HEK293 (cell line): ENCODE data around the gene DGCR6L.

Experiments
- CTCF ChIA-PET: fragments of 350-600 bp; formaldehyde crosslinking; extraction: SDS; loops from one replicate; lab custom pipeline; 2021; ENCODE audit warnings: antibody characterized with exemption; lab: Yijun Ruan, JAX
- POLR2A ChIA-PET: fragments of 300-600 bp; formaldehyde crosslinking; extraction: SDS; loops from one replicate; lab custom pipeline; 2020; ENCODE audit warnings: antibody characterized with exemption, inconsistent platforms; lab: Yijun Ruan, JAX
- H3K27ac ChIP-seq: fragments of 200-500 bp; sonication (Bioruptor generic); 2 replicates; pipeline ENCODE4 v1.5.1; 2014; ENCODE audit warnings: low read depth, low read length, control low read depth, inconsistent platforms; ENCODE audit errors: extremely low read depth
- H3K36me3 ChIP-seq, 2 experiments: fragments of 200-500 bp in 1 of 2; sonication (Bioruptor generic) in 1 of 2; 1 replicate in 1 of 2; 2 replicates in 1 of 2; pipeline ENCODE4 v1.5.1; 2014 to 2017; ENCODE audit warnings: inconsistent platforms in 2 of 2, low read length in 2 of 2; ENCODE audit not compliant: control insufficient read depth in 2 of 2, insufficient read depth in 1 of 2
- H3K4me1 ChIP-seq: fragments of 200-500 bp; sonication (Bioruptor generic); 2 replicates; pipeline ENCODE4 v1.5.1; 2014; ENCODE audit warnings: mild to moderate bottlenecking, low read length, inconsistent platforms; ENCODE audit not compliant: control insufficient read depth, insufficient read depth
- H3K4me3 ChIP-seq: 2 replicates; pipeline ENCODE4 v1.5.1; 2011; ENCODE audit warnings: low read depth, mild to moderate bottlenecking, control low read depth, low read length, moderate library complexity
- H3K9me3 ChIP-seq: fragments of 200-500 bp; sonication (Bioruptor generic); 2 replicates; pipeline ENCODE4 v1.5.1; 2014; ENCODE audit warnings: low read depth, low read length, inconsistent platforms; ENCODE audit not compliant: control insufficient read depth, insufficient read depth
- BCL11B ChIP-seq: fragments of 450-650 bp; formaldehyde crosslinking; IDR thresholded peaks from 2 replicates; pipeline ENCODE4 v1.5.1; 2016; ENCODE audit warnings: low read depth, missing biosample characterization, missing genetic modification characterization
- EGR2 ChIP-seq: fragments of 450-650 bp; formaldehyde crosslinking; IDR thresholded peaks from 2 replicates; pipeline ENCODE4 v1.5.1; 2016; ENCODE audit warnings: low read depth, missing biosample characterization, missing genetic modification characterization
- GLIS2 ChIP-seq: fragments of 450-650 bp; formaldehyde crosslinking; IDR thresholded peaks from 2 replicates; pipeline ENCODE4 v1.5.1; 2016; ENCODE audit warnings: missing biosample characterization, missing genetic modification characterization
- KLF1 ChIP-seq: fragments of 450-650 bp; formaldehyde crosslinking; IDR thresholded peaks from 2 replicates; pipeline ENCODE4 v1.5.1; 2016; ENCODE audit warnings: missing biosample characterization, missing genetic modification characterization
- KLF10 ChIP-seq: fragments of 450-650 bp; IDR thresholded peaks from 2 replicates; pipeline ENCODE4 v1.5.1; 2018; ENCODE audit warnings: missing biosample characterization, mild to moderate bottlenecking, missing genetic modification characterization
- KLF8 ChIP-seq: fragments of 450-650 bp; formaldehyde crosslinking; IDR thresholded peaks from 2 replicates; pipeline ENCODE4 v1.5.1; 2016; ENCODE audit warnings: missing biosample characterization, missing genetic modification characterization
- OSR2 ChIP-seq: fragments of 450-650 bp; formaldehyde crosslinking; IDR thresholded peaks from 2 replicates; pipeline ENCODE4 v1.5.1; 2016; ENCODE audit warnings: missing biosample characterization, missing genetic modification characterization
- SALL2 ChIP-seq: fragments of 450-650 bp; formaldehyde crosslinking; IDR thresholded peaks from 2 replicates; pipeline ENCODE4 v1.5.0; 2017; ENCODE audit warnings: missing biosample characterization, mild to moderate bottlenecking, missing genetic modification characterization, borderline replicate concordance
- SP3 ChIP-seq: fragments of 450-650 bp; formaldehyde crosslinking; IDR thresholded peaks from 2 replicates; pipeline ENCODE4 v1.5.1; 2016; ENCODE audit warnings: missing biosample characterization, missing genetic modification characterization
- ZBTB21 ChIP-seq: fragments of 450-650 bp; formaldehyde crosslinking; IDR thresholded peaks from 2 replicates; pipeline ENCODE4 v1.5.1; 2017; ENCODE audit warnings: missing biosample characterization, missing genetic modification characterization
- ZFHX2 ChIP-seq: fragments of 450-650 bp; formaldehyde crosslinking; conservative IDR thresholded peaks from 2 replicates; pipeline ENCODE4 v1.5.1; 2016; ENCODE audit warnings: missing biosample characterization, missing genetic modification characterization
- ZFP3 ChIP-seq: fragments of 450-650 bp; formaldehyde crosslinking; IDR thresholded peaks from 2 replicates; pipeline ENCODE4 v1.5.1; 2016; ENCODE audit warnings: low read depth, missing biosample characterization, missing genetic modification characterization
- ZFP41 ChIP-seq: fragments of 450-650 bp; formaldehyde crosslinking; IDR thresholded peaks from 2 replicates; pipeline ENCODE4 v1.5.1; 2016; ENCODE audit warnings: missing biosample characterization, missing genetic modification characterization, borderline replicate concordance
- ZNF16 ChIP-seq: fragments of 450-650 bp; formaldehyde crosslinking; IDR thresholded peaks from 2 replicates; pipeline ENCODE4 v1.5.1; 2016; ENCODE audit warnings: low read depth, missing biosample characterization, missing genetic modification characterization
- ZNF19 ChIP-seq: fragments of 450-650 bp; formaldehyde crosslinking; IDR thresholded peaks from 2 replicates; pipeline ENCODE4; 2016; ENCODE audit warnings: missing biosample characterization, missing genetic modification characterization, low read depth
- ZNF2 ChIP-seq: fragments of 450-650 bp; formaldehyde crosslinking; IDR thresholded peaks from 2 replicates; pipeline ENCODE4 v1.5.1; 2016; ENCODE audit warnings: missing biosample characterization, missing genetic modification characterization
- ZNF221 ChIP-seq: fragments of 450-650 bp; formaldehyde crosslinking; IDR thresholded peaks from 2 replicates; pipeline ENCODE4 v1.5.1; 2017; ENCODE audit warnings: missing biosample characterization, missing genetic modification characterization, borderline replicate concordance
- ZNF24 ChIP-seq: fragments of 450-650 bp; formaldehyde crosslinking; IDR thresholded peaks from 2 replicates; pipeline ENCODE4 v1.5.1; 2016; ENCODE audit warnings: missing biosample characterization, missing genetic modification characterization
- ZNF266 ChIP-seq: fragments of 450-650 bp; formaldehyde crosslinking; IDR thresholded peaks from 2 replicates; pipeline ENCODE4 v1.5.1; 2016; ENCODE audit warnings: missing biosample characterization, missing genetic modification characterization, low read depth
- ZNF302 ChIP-seq: fragments of 450-650 bp; formaldehyde crosslinking; IDR thresholded peaks from 2 replicates; pipeline ENCODE4 v1.5.1; 2016; ENCODE audit warnings: missing biosample characterization, missing genetic modification characterization, low read depth
- ZNF335 ChIP-seq: fragments of 450-650 bp; formaldehyde crosslinking; conservative IDR thresholded peaks from 2 replicates; pipeline ENCODE4 v1.5.1; 2016; ENCODE audit warnings: missing biosample characterization, missing genetic modification characterization
- ZNF350 ChIP-seq: fragments of 450-650 bp; formaldehyde crosslinking; IDR thresholded peaks from 2 replicates; pipeline ENCODE4 v1.5.0; 2017; ENCODE audit warnings: missing biosample characterization, mild to moderate bottlenecking, missing genetic modification characterization
- ZNF394 ChIP-seq: fragments of 450-650 bp; formaldehyde crosslinking; IDR thresholded peaks from 2 replicates; pipeline ENCODE4 v1.5.1; 2016; ENCODE audit warnings: missing biosample characterization, missing genetic modification characterization, mild to moderate bottlenecking, moderate library complexity, borderline replicate concordance
- ZNF404 ChIP-seq: fragments of 450-650 bp; formaldehyde crosslinking; IDR thresholded peaks from 2 replicates; pipeline ENCODE4 v1.5.1; 2017; ENCODE audit warnings: missing biosample characterization, missing genetic modification characterization
- ZNF514 ChIP-seq: fragments of 450-650 bp; formaldehyde crosslinking; IDR thresholded peaks from 2 replicates; pipeline ENCODE4 v1.5.1; 2016; ENCODE audit warnings: missing biosample characterization, missing genetic modification characterization
- ZNF600 ChIP-seq: fragments of 450-650 bp; formaldehyde crosslinking; IDR thresholded peaks from 2 replicates; pipeline ENCODE4 v1.5.1; 2016; ENCODE audit warnings: missing biosample characterization, missing genetic modification characterization
- ZNF670 ChIP-seq: fragments of 450-650 bp; formaldehyde crosslinking; IDR thresholded peaks from 2 replicates; pipeline ENCODE4 v1.5.1; 2016; ENCODE audit warnings: missing biosample characterization, missing genetic modification characterization, low read depth
- ZNF830 ChIP-seq: fragments of 450-650 bp; IDR thresholded peaks from 2 replicates; pipeline ENCODE4 v1.5.0; 2018; ENCODE audit warnings: missing biosample characterization, missing genetic modification characterization, low read depth, mild to moderate bottlenecking, moderate library complexity
- TF ChIP-seq, protein P1 (sequence below): IDR thresholded peaks from 2 replicates; pipeline ENCODE4 v1.6.1; 2011; ENCODE audit warnings: mild to moderate bottlenecking, low read depth, low read length, borderline replicate concordance
- TF ChIP-seq, protein P2 (sequence below): fragments of 450-650 bp; formaldehyde crosslinking; IDR thresholded peaks from 2 replicates; pipeline ENCODE4 v1.5.1; 2016; ENCODE audit warnings: missing biosample characterization, missing genetic modification characterization
- TF ChIP-seq, protein P3 (sequence below): fragments of 450-650 bp; formaldehyde crosslinking; IDR thresholded peaks from 2 replicates; pipeline ENCODE4 v1.5.1; 2016; ENCODE audit warnings: missing biosample characterization, missing genetic modification characterization
- TF ChIP-seq, protein P4 (sequence below): fragments of 450-650 bp; formaldehyde crosslinking; IDR thresholded peaks from 2 replicates; pipeline ENCODE4 v1.5.1; 2016; ENCODE audit warnings: missing biosample characterization, missing genetic modification characterization

DGCR6L gene

DNA sequence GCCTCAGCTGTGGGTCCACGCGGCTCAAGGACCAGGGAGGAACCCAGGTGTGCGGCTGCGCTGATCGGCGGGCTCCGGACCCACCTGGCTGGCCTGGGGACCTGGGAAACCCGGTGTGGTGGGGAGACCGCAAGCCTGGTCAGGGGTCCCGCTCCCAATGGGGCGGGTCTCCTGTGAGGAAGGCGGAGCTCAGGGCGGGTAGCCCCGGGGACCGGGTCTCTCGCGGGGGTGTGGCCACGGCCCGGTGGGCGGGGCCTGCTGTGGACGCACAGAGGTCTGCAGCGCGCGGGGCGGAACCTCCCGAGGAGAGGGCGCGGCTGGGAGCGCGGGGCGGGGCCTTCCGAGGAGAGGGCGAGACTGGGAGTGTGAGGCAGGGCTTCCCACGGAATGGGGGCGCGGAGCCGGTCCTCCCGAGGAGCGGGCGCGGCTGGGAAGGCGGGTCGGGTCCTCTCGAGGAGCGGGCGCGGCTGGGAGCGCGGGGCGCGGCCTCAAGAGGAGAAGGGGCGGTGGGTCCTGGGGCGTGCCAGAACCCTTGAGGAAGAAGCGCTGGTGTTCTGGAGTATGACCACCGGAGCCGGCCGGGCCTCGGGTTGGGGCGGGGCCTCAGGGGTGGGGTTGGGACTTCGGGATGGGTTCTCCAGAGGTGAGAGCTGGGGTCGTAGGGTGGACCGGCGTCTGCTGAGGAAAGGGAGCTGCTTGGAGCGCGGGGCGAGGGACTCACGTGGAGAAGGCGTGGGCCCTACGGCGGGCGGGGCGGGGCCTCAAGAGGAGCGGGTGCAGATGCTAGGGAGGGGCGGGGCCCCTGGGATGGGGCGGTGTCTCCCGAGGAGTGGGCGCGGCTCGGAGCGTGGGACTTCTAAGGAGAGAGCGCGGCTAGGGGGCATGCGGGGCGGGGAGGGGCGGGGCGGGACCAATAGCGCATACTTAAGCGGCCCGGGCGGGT, 20.8 kb downstream of the DGCR6L start:
- Histone ChIP-seq H3K4me3 (peak overlapping the region; percentile 41), H3K27ac (no peak overlapping the region), H3K36me3 (no peaks in the 10 kb centered on the region), H3K4me1 (no peaks in the 10 kb centered on the region), H3K9me3 (no peaks in the 10 kb centered on the region)
- CTCF ChIA-PET: interaction anchor here (1.5 kb wide), 1 partner anchor 60 kb away, joined by 4 read pairs; no protein-coding TSS in a partner anchor
- POLR2A ChIA-PET: interaction anchor here (0.5 to 1.5 kb wide), 3 partner anchors 21 to 986 kb away, joined by 3 to 8 read pairs (median 5); partner anchors contain the start of gene DGCR6L
- TF ChIP-seq KLF1: peak; percentile 100
- TF ChIP-seq, protein P1, sequence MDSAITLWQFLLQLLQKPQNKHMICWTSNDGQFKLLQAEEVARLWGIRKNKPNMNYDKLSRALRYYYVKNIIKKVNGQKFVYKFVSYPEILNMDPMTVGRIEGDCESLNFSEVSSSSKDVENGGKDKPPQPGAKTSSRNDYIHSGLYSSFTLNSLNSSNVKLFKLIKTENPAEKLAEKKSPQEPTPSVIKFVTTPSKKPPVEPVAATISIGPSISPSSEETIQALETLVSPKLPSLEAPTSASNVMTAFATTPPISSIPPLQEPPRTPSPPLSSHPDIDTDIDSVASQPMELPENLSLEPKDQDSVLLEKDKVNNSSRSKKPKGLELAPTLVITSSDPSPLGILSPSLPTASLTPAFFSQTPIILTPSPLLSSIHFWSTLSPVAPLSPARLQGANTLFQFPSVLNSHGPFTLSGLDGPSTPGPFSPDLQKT: no peak
- no peak for TF ChIP-seq ZNF16 (tag by site-specific recombination)
- TF ChIP-seq ZNF670 (tag by site-specific recombination): no peak
- TF ChIP-seq, protein P2, sequence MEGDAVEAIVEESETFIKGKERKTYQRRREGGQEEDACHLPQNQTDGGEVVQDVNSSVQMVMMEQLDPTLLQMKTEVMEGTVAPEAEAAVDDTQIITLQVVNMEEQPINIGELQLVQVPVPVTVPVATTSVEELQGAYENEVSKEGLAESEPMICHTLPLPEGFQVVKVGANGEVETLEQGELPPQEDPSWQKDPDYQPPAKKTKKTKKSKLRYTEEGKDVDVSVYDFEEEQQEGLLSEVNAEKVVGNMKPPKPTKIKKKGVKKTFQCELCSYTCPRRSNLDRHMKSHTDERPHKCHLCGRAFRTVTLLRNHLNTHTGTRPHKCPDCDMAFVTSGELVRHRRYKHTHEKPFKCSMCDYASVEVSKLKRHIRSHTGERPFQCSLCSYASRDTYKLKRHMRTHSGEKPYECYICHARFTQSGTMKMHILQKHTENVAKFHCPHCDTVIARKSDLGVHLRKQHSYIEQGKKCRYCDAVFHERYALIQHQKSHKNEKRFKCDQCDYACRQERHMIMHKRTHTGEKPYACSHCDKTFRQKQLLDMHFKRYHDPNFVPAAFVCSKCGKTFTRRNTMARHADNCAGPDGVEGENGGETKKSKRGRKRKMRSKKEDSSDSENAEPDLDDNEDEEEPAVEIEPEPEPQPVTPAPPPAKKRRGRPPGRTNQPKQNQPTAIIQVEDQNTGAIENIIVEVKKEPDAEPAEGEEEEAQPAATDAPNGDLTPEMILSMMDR (tag by site-specific recombination): no peak
- TF ChIP-seq ZNF19 (tag by site-specific recombination): no peak
- no peak for TF ChIP-seq ZNF302 (tag by site-specific recombination)
- peak; percentile 58; the same call in 1 of the 2 replicates for TF ChIP-seq KLF10 (tag by site-specific recombination)
- no peak for TF ChIP-seq ZBTB21
- TF ChIP-seq BCL11B (tag by site-specific recombination): no peak
- TF ChIP-seq OSR2 (tag by site-specific recombination): no peak
- TF ChIP-seq ZNF266 (tag by site-specific recombination): no peak
- TF ChIP-seq ZNF394: no peak
- TF ChIP-seq EGR2 (tag by site-specific recombination): 0 out of 2 replicates have a peak, but pooled peaks have one; percentile 35
- TF ChIP-seq, protein P3, sequence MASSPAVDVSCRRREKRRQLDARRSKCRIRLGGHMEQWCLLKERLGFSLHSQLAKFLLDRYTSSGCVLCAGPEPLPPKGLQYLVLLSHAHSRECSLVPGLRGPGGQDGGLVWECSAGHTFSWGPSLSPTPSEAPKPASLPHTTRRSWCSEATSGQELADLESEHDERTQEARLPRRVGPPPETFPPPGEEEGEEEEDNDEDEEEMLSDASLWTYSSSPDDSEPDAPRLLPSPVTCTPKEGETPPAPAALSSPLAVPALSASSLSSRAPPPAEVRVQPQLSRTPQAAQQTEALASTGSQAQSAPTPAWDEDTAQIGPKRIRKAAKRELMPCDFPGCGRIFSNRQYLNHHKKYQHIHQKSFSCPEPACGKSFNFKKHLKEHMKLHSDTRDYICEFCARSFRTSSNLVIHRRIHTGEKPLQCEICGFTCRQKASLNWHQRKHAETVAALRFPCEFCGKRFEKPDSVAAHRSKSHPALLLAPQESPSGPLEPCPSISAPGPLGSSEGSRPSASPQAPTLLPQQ: peak; percentile 50; the same call in 1 of the 2 replicates
- TF ChIP-seq ZNF24: no peak
- TF ChIP-seq, protein P4, sequence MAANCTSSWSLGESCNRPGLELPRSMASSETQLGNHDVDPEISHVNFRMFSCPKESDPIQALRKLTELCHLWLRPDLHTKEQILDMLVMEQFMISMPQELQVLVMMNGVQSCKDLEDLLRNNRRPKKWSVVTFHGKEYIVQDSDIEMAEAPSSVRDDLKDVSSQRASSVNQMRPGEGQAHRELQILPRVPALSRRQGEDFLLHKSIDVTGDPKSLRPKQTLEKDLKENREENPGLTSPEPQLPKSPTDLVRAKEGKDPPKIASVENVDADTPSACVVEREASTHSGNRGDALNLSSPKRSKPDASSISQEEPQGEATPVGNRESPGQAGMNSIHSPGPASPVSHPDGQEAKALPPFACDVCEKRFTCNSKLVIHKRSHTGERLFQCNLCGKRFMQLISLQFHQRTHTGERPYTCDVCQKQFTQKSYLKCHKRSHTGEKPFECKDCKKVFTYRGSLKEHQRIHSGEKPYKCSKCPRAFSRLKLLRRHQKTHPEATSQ (tag by site-specific recombination): no peak
- TF ChIP-seq ZFP3 (tag by site-specific recombination): no peak
- no peak for TF ChIP-seq SALL2 (tag by site-specific recombination)
- peak; percentile 75 for TF ChIP-seq GLIS2
- TF ChIP-seq ZFHX2 (tag by site-specific recombination): peak; percentile 72
- TF ChIP-seq ZNF600 (tag by site-specific recombination): peak; percentile 98
- TF ChIP-seq ZNF2 (tag by site-specific recombination): no peak
- peak; percentile 78 for TF ChIP-seq ZNF335 (tag by site-specific recombination)
- no peak for TF ChIP-seq ZNF514 (tag by site-specific recombination)
- TF ChIP-seq ZNF221 (tag by site-specific recombination): no peak
- no peak for TF ChIP-seq ZNF404 (tag by site-specific recombination)
- peak; percentile 79 for TF ChIP-seq SP3 (tag by site-specific recombination)
- TF ChIP-seq ZFP41 (tag by site-specific recombination): no peak
- no peak for TF ChIP-seq ZNF350 (tag by site-specific recombination)
- TF ChIP-seq KLF8 (tag by site-specific recombination): peak; percentile 39; the same call in 1 of the 2 replicates
- TF ChIP-seq ZNF830 (tag by site-specific recombination): no peak
